Adrenal gland (tissue), 5 donors: ENCODE measurements around the gene LRRC55.

Experiments
- CTCF ChIP-seq, 6 experiments: fragments of 450-650 bp in 4 of 6; fragments of 200-600 bp in 2 of 6; sonication (generic) in 1 of 6; IDR thresholded peaks; 1 replicate in 5 of 6; 2 replicates in 1 of 6; pipeline versions ENCODE4 v1.5.1 to v1.8.0; 2016 to 2021; ENCODE audit warnings: antibody characterized with exemption in 6 of 6, mild to moderate bottlenecking in 2 of 6, moderate library complexity in 1 of 6
- POLR2A ChIP-seq, 2 donors: fragments of 450-650 bp; IDR thresholded peaks; one replicate each; pipeline ENCODE4 v1.6.1; 2017; ENCODE audit warnings: antibody characterized with exemption in 2 of 2, mild to moderate bottlenecking in 2 of 2, moderate library complexity in 1 of 2
- donor health status: DM: no; HTN: no; CAD: no.

- TF ChIP-seq POLR2A (IDR thresholded peaks at IDR 0.05) (no peak), CTCF (IDR thresholded peaks at IDR 0.05) (no peak)
Measured at GRCh38 chr11:57144531-57145320, 37.0 kb upstream of the LRRC55 start.
